Stimulated activated CD8-positive, alpha-beta memory T cell treated with anti-CD3 and anti-CD28 coated beads, Interleukin-4, amount 100 ng/mL, for 24 hours (primary cell): ENCODE results near the gene TFDP2.
"Not testable (repeated sequence)": the region's sequence is repeated elsewhere in the genome, so short reads cannot be mapped to it uniquely, and the experiment has no call there.

ENCODE experiments used
- DNase-seq: peaks from one replicate; pipeline ENCODE4 v3.0.0-alpha.2; 2020; ENCODE audit warnings: low read depth

TFDP2 gene, protein sequence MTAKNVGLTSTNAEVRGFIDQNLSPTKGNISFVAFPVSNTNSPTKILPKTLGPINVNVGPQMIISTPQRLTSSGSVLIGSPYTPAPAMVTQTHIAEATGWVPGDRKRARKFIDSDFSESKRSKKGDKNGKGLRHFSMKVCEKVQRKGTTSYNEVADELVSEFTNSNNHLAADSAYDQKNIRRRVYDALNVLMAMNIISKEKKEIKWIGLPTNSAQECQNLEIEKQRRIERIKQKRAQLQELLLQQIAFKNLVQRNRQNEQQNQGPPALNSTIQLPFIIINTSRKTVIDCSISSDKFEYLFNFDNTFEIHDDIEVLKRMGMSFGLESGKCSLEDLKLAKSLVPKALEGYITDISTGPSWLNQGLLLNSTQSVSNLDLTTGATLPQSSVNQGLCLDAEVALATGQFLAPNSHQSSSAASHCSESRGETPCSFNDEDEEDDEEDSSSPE

GRCh38 chr3:142148792-142149672, at the start of gene TFDP2:
Gene TFDP2 (minus strand): TSS chr3:142149544. CDS start chr3:142101749, 47,795 bp downstream.
- peak; percentile 80 for DNase-seq

- no peak for DNase-seq
Observed at GRCh38 chr3:142188846-142189245, 39.5 kb upstream of the TFDP2 start.

DNA sequence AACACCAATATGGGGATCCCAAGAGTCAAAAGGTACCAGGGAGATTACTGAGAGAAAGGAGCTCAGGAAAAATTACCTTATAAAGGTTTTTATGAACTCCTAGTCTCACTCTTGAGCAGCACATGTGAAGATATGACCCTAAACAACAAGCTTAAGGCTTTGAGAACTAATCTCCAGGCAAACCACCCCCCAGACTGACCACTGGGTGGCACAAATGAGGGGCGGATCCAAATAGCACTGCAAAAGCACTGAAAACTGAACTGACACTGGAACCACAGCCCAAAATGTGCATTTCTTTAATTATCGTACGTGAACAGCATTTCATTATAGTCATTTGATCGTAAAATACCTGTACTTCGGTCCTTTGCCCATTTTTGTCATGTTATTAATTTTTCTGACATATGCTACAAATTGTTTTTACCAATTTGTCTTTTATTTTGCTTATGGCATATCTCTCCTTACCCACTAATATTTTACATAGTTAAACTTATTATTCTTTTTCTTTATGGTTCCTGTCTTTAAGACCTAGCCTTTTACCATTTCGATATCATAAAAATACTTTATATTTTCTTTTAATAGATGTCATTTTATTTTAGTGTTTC, 31.5 kb upstream of the TFDP2 start:
- peak; percentile 6 for DNase-seq

- DNase-seq: no peak
Observed at GRCh38 chr3:142175478-142175877, 26.1 kb upstream of the TFDP2 start.

- no peak for DNase-seq
Observed at GRCh38 chr3:142174559-142174958, 25.2 kb upstream of the TFDP2 start.

DNA sequence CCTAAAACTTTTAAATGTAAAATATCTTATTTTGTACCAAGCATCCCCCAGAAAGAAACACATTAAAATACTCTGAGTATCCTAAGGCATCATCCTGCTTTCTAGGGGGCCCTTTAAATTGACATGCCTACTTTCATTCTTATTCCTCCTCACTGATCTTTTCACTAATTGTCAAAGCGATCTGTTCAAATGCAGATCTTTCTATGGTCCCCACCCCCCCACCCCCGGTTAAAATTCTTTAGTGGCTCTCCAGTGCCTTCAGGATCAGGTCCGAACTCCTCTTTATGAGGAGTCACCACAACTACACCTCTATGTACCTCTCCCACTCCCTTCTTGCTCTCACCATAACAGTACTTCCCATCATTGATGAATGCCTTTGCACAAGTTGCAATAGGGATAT, 19.2 kb upstream of the TFDP2 start:
- no peak for DNase-seq

- DNase-seq: no peak
Observed at GRCh38 chr3:142165194-142165593, 15.8 kb upstream of the TFDP2 start.

DNA sequence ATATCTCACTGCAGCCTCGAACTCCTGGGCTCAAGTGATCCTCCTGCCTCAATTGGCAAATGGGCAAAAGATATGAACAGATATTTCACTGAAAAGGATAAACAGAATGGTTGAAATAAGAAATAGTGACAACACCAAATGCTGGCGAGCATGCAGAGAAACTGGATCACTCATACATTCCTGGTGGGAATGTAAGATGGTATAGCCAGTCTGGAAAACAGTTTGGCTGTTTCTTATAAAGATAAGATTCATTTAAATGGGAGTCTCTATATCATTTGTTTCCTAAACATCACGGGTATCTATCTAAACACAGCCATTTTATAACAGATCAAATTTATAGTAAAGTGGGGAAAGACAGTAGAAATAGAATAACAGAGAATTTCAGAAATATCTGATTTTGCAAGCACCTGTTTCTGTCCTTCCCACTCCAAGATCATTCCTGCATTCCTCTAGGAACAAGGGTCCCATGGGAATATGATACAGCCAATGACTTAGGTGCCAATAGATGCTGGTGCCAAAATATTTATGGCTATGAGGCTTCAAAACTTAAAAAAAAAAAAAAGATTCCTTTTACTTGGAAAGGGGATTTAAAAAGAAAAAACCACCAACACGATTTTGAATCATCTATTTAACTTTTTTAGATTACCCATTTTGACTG, 9.9 kb upstream of the TFDP2 start:
- no peak for DNase-seq

GRCh38 chr3:142154186-142154585, 4.8 kb upstream of the TFDP2 start:
- DNase-seq: no peak

DNA sequence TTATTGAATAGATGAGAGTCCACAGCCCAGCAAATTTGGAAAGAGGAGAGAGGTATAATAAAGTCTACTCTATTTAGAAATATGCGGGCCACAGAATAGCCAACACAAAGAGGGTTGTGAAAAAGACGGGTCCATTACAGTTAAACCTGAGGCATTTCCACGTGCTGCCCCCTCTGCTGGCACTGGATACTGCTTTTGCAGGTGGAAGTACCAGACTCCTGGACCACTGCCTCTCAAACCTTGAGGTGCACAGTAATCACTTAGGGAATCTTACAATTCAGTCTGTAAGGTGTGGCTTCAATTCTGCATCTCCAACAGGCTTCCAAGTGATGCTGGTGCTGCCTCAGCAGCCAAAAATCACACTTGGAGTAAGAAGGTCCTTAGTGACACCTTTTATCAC, 3.0 kb upstream of the TFDP2 start:
- no peak for DNase-seq

DNA sequence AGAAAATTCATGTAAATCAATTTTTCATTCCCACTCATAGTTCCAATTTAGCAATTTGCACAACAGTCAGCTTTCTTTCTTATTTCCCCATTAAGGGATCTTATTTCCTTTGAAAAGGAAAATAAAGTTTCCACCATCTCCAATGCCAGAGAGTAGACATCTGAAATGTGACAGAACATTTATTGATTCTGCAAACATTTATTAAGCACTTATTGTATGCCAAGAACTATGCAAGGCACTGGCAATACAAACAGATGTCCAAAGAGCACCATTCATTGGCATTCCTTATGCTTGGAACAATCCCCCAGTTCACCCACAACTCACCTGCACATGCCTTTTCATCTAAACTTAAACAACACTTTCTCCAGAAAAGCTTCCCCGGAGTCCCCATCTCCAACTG, 2.5 kb upstream of the TFDP2 start:
- no peak for DNase-seq

GRCh38 chr3:142151240-142151639, 1.9 kb upstream of the TFDP2 start:
- DNase-seq: no peak

GRCh38 chr3:142150271-142150670, 927 bp upstream of the TFDP2 start:
- no peak for DNase-seq

- no peak for DNase-seq
Observed at GRCh38 chr3:142149673-142149992, 289 bp upstream of the TFDP2 start.

- no peak for DNase-seq
Observed at GRCh38 chr3:142148044-142148791, 1.1 kb downstream of the TFDP2 start.

DNA sequence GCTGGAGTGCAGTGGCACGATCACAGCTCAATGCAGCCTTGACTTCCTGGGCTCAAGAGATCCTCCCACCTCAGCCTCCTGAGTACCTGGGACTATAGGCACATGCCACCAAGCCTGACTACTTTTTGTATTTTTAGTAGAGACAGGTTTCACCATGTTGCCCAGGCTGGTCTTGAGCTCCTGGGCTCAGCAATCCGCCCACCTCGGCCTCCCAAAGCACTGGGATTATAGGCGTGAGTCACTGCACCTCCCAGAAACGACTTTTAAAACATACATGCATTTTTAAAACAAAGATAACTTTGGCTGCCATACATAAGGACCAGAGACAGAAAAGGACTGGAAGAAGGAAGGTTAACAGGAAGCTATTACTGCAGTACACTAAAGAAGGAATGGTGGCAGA, 4.8 kb downstream of the TFDP2 start:
- DNase-seq: not testable (repeated sequence)

DNA sequence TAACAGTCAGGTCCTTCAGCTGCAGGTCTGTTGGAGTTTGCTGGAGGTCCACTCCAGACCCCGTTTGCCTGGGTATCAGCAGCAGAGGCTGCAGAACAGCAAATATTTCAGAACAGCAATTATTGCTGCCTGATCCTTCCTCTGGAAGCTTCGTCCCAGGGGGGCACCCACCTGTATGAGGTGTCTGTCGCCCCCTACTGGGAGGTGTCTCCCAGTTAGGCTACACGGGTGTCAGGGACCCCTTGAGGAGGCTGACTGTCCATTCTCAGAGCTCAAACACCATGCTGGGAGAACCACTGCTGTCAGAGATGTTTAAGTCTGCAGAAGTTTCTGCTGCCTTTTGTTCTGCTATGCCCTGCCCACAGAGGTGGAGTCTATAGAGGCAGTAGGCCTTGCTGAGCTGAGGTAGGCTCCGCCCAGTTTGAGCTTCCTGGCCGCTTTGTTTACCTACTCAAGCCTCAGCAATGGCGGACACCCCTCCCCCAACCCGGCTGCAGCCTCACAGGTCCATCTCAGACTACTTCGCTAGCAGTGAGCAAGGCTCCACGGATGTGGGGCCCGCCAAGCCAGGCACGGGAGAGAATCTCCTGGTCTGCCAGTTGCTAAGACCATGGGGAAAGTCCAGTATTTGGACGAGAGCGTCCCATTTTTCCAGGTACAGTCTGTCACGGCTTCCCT, 8.6 kb downstream of the TFDP2 start:
- not testable (repeated sequence) for DNase-seq

DNA sequence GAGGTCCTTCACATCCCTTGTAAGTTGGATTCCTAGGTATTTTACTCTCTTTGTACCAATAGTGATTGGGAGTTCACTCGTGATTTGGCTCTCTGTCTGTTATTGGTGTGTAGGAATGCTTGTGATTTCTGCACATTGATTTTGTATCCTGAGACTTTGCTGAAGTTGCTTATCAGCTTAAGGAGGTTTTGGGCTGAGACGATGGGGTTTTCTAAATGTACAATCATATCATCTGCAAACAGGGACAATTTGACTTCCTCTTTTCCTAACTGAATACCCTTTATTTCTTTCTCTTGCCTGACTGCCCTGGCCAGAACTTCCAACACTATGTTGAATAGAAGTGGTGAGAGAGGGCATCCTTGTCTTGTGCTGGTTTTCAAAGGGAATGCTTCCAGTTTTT, 12.3 kb downstream of the TFDP2 start:
- not testable (repeated sequence) for DNase-seq

- DNase-seq: no peak
Observed at GRCh38 chr3:142134799-142135325, 14.5 kb downstream of the TFDP2 start.

DNA sequence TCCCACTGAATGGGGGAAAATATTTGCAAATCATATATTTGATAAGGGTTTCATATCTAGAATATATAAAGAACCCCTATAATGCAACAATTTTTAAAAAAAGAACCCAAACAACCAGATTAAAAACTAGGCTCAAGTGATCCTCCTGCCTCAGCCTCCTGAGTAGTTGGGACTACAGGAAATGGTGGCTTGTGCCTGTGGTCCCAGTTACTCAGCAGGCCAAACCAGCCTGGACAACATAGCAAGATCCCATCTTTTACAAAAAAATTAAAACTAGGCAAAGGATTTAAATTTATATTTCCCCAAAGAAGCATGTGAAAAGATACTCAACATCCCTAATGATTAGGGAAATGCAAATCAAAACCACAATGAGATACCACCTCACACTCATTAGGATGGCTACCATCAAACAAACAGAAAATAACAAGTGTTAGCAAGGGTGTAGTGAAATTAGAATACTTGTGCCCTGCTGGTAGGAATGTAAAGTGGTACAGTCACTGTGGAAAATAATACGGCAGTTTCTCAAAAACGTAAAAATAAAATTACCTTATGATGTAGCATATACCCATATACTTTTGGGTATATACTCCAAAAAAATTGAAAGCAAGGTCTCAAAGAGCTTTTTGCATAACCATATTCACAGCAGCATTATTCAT, 19.7 kb downstream of the TFDP2 start:
- no peak for DNase-seq
